HEK293T (cell line): ENCODE data around the gene ALDH3A1.

Source experiments
- CTCF ChIA-PET: fragments of 350-600 bp; formaldehyde crosslinking; extraction: SDS; loops from one replicate; lab custom pipeline; 2021; ENCODE audit warnings: antibody characterized with exemption, inconsistent platforms; lab: Yijun Ruan, JAX
- POLR2A ChIA-PET: fragments of 350-600 bp; formaldehyde crosslinking; extraction: SDS; loops from one replicate; lab custom pipeline; 2020; ENCODE audit warnings: antibody characterized with exemption, inconsistent platforms; lab: Yijun Ruan, JAX
- DNase-seq: peaks from one replicate; pipeline ENCODE4 v3.0.0; 2012; ENCODE audit warnings: mixed read lengths; ENCODE audit errors: extremely low spot score
- ARNT ChIP-seq: fragments of 450-650 bp; IDR thresholded peaks from 2 replicates; pipeline ENCODE4 v1.6.1; 2017; ENCODE audit warnings: mild to moderate bottlenecking
- BHLHE40 ChIP-seq: fragments of 450-650 bp; IDR thresholded peaks from 2 replicates; pipeline ENCODE4 v1.6.1; 2016; ENCODE audit warnings: mild to moderate bottlenecking, moderate library complexity, borderline replicate concordance
- CTBP1 ChIP-seq: fragments of 450-650 bp; IDR thresholded peaks from 2 replicates; pipeline ENCODE4 v1.6.1; 2016; ENCODE audit warnings: borderline replicate concordance
- ELF4 ChIP-seq: fragments of 450-650 bp; IDR thresholded peaks from 2 replicates; pipeline ENCODE4 v1.6.1; 2017; ENCODE audit warnings: antibody characterized with exemption
- FOXA1 ChIP-seq: fragments of 450-650 bp; IDR thresholded peaks from 2 replicates; pipeline ENCODE4 v1.6.1; 2016; ENCODE audit warnings: mild to moderate bottlenecking
- FOXK2 ChIP-seq: fragments of 450-650 bp; IDR thresholded peaks from 2 replicates; pipeline ENCODE4 v1.6.1; 2016; ENCODE audit warnings: mild to moderate bottlenecking
- FOXM1 ChIP-seq: fragments of 450-650 bp; IDR thresholded peaks from 2 replicates; pipeline ENCODE4 v1.6.1; 2017; ENCODE audit warnings: mild to moderate bottlenecking, borderline replicate concordance
- HDGF ChIP-seq: fragments of 450-650 bp; IDR thresholded peaks from 2 replicates; pipeline ENCODE4 v1.6.1; 2017; ENCODE audit warnings: antibody characterized with exemption, borderline replicate concordance
- L3MBTL2 ChIP-seq: fragments of 450-650 bp; conservative IDR thresholded peaks from 2 replicates; pipeline ENCODE4 v1.6.1; 2016; ENCODE audit warnings: mild to moderate bottlenecking
- LEF1 ChIP-seq: fragments of 450-650 bp; IDR thresholded peaks from 2 replicates; pipeline ENCODE4 v1.6.1; 2017; ENCODE audit warnings: mild to moderate bottlenecking, borderline replicate concordance
- NFRKB ChIP-seq: fragments of 450-650 bp; IDR thresholded peaks from 2 replicates; pipeline ENCODE4 v1.6.1; 2016; ENCODE audit warnings: mild to moderate bottlenecking, moderate library complexity
- PKNOX1 ChIP-seq: fragments of 450-650 bp; IDR thresholded peaks from 2 replicates; pipeline ENCODE4 v1.6.1; 2016
- SP1 ChIP-seq: fragments of 450-650 bp; IDR thresholded peaks from 2 replicates; pipeline ENCODE4 v1.6.1; 2017
- SUZ12 ChIP-seq: fragments of 450-650 bp; IDR thresholded peaks from 2 replicates; pipeline ENCODE4 v1.6.1; 2016; ENCODE audit warnings: mild to moderate bottlenecking
- TARDBP ChIP-seq: fragments of 450-650 bp; IDR thresholded peaks from 2 replicates; pipeline ENCODE4 v1.6.1; 2016
- ZNF384 ChIP-seq: fragments of 450-650 bp; IDR thresholded peaks from 2 replicates; pipeline ENCODE4 v1.6.1; 2016

Gene ALDH3A1

GRCh38 chr17:19712436-19713004 lies 35.6 kb downstream of the ALDH3A1 start:
- ChIA-PET POLR2A (no interaction called here), CTCF (no interaction called here)
- no peak for TF ChIP-seq ELF4
- TF ChIP-seq NFRKB, result no peak
- no peak for TF ChIP-seq FOXM1
- no peak for TF ChIP-seq ARNT
- no peak for TF ChIP-seq ZNF384
- no peak for TF ChIP-seq SP1
- no peak for TF ChIP-seq FOXK2
- no peak for TF ChIP-seq PKNOX1
- TF ChIP-seq L3MBTL2, result no peak
- no peak for TF ChIP-seq BHLHE40
- TF ChIP-seq CTBP1, result no peak
- no peak for TF ChIP-seq FOXA1
- no peak for TF ChIP-seq TARDBP
- no peak for TF ChIP-seq LEF1
- peak; percentile 5 for DNase-seq

GRCh38 chr17:19709841-19710240 lies 38.3 kb downstream of the ALDH3A1 start:
- ChIA-PET POLR2A (interaction anchor here (0.9 to 2.8 kb wide), 3 partner anchors 10 to 62 kb away, joined by 3 to 10 read pairs (median 3); partner anchors contain the start of gene ALDH3A2), CTCF (interaction anchor here (1.6 to 1.8 kb wide), 2 partner anchors 9 to 35 kb away, joined by 5 to 6 read pairs; no protein-coding TSS in a partner anchor)
- TF ChIP-seq ARNT (no peak), TARDBP (no peak), FOXK2 (no peak), ZNF384 (no peak), FOXA1 (no peak), ELF4 (no peak), SUZ12 (no peak), HDGF (no peak), FOXM1 (no peak), L3MBTL2 (no peak), BHLHE40 (no peak), CTBP1 (no peak), NFRKB (no peak), LEF1 (no peak), SP1 (no peak), PKNOX1 (no peak)
- DNase-seq, result no peak

GRCh38 chr17:19708431-19709175 lies 39.5 kb downstream of the ALDH3A1 start:
- ChIA-PET POLR2A (interaction anchor here (2.8 kb wide), 1 partner anchor 60 kb away, joined by 10 read pairs; the partner anchor contains the start of gene ALDH3A2), CTCF (no interaction called here)
- TF ChIP-seq FOXK2 (no peak), ZNF384 (no peak), ARNT (no peak), SP1 (no peak), L3MBTL2 (no peak), PKNOX1 (no peak), FOXA1 (no peak), FOXM1 (no peak), LEF1 (no peak), SUZ12 (no peak), TARDBP (no peak), HDGF (no peak), CTBP1 (no peak), BHLHE40 (no peak), ELF4 (no peak), NFRKB (no peak)
- no peak for DNase-seq

GRCh38 chr17:19707728-19708221 lies 40.3 kb downstream of the ALDH3A1 start:
- CTCF ChIA-PET, result no interaction called here
- POLR2A ChIA-PET, result no interaction called here
- TF ChIP-seq ARNT, result no peak
- TF ChIP-seq LEF1, result no peak
- TF ChIP-seq NFRKB, result no peak
- TF ChIP-seq PKNOX1, result no peak
- no peak for TF ChIP-seq FOXK2
- TF ChIP-seq TARDBP, result no peak
- TF ChIP-seq ELF4, result no peak
- TF ChIP-seq L3MBTL2, result no peak
- TF ChIP-seq SP1, result no peak
- TF ChIP-seq ZNF384, result no peak
- no peak for TF ChIP-seq BHLHE40
- TF ChIP-seq FOXA1, result no peak
- no peak for TF ChIP-seq CTBP1
- TF ChIP-seq FOXM1, result no peak
- no peak for TF ChIP-seq SUZ12
- no peak for TF ChIP-seq HDGF
- no peak for DNase-seq
